GM19238 (cell line): Measurements from ENCODE around the gene TSPY1.
"Not testable (repeated sequence)": the region's sequence is repeated elsewhere in the genome, so short reads cannot be mapped to it uniquely, and the experiment has no call there.

Experiments used
- DNase-seq: peaks from one replicate; pipeline ENCODE4 v3.0.0; 2011; ENCODE audit warnings: low spot score; ENCODE audit not compliant: insufficient read length

The TSPY1 gene

DNA sequence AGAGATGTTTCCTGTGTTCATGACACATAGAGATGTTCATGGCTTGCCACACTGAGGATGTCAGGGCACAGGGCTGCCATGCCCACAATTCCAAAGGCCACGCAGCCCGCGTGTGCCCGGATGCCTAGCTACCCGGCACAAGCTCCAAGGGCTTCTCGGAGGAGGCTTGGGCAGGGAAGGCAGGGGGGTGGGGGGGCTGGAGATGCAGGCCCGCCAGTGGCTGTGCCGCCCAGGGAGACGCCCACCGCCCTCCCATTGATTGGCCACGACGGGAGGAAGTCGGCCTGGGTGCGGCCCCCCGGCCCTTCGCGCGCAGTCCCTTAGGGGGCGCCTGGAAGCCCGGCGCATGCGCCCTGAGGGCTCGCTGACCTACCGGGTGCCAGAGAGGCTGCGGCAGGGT, at the start of gene TSPY1:
TSPY1 (plus strand) TSS at position 301 of the 400 bp plus-strand sequence; CDS start at position 347, 46 bp downstream.
- DNase-seq: not testable (repeated sequence)

- not testable (repeated sequence) for DNase-seq
These were observed 20.2 kb downstream of the TSPY1 start, which contains the start of gene TSPY9 for GRCh38 chrY:9486967-9487366. Gene TSPY9 (plus strand): TSS chrY:9487267. CDS start chrY:9487313, 46 bp downstream.

- DNase-seq: not testable (repeated sequence)
These were observed 37.6 kb downstream of the TSPY1 start for GRCh38 chrY:9504396-9504795.

- DNase-seq: not testable (repeated sequence)
These were observed 49.5 kb downstream of the TSPY1 start for GRCh38 chrY:9516287-9516686.
